ENCODE measurements around the gene MYEOV.

MYEOV gene

GRCh38 chr11:69284081-69284511 lies 9.9 kb upstream of the MYEOV start:
- ChIA-PET CTCF (interaction anchor here (0.7 to 1.2 kb wide), 4 partner anchors 9 to 360 kb away, joined by 3 to 5 read pairs (median 4); no protein-coding TSS in a partner anchor), POLR2A (interaction anchor here (0.6 kb wide), 1 partner anchor 125 kb away, joined by 4 read pairs; no protein-coding TSS in a partner anchor)
- Histone ChIP-seq H3K4me1 (ENCODE audit: control insufficient read depth, insufficient read depth, low read length) (no peaks in the 10 kb centered on the region), H3K27ac (ENCODE audit: extremely low read depth, low read depth, low read length) (no peak overlapping the region), H3K36me3 (ENCODE audit: control insufficient read depth in 2 of 2, insufficient read depth in 1 of 2, low read length in 2 of 2) (no peaks in the 10 kb centered on the region), H3K4me3 (ENCODE audit: low read depth, low read length) (no peak overlapping the region), H3K9me3 (ENCODE audit: control insufficient read depth, insufficient read depth, low read depth, low read length) (no peaks in the 10 kb centered on the region)
- TF ChIP-seq ZNF549 (tag by site-specific recombination; IDR thresholded peaks at IDR 0.05): no peak
- no peak for TF ChIP-seq ZFP3 (tag by site-specific recombination; IDR thresholded peaks at IDR 0.05; ENCODE audit: low read depth)
- TF ChIP-seq ZNF548 (tag by site-specific recombination; IDR thresholded peaks at IDR 0.05): no peak
- no peak for TF ChIP-seq ZFHX2 (tag by site-specific recombination; conservative IDR thresholded peaks at IDR 0.05)
- no peak for TF ChIP-seq BCL11B (tag by site-specific recombination; IDR thresholded peaks at IDR 0.05; ENCODE audit: low read depth)
- no peak for TF ChIP-seq ZNF626 (tag by site-specific recombination; IDR thresholded peaks at IDR 0.05)

GRCh38 chr11:69285091-69285490 lies 8.9 kb upstream of the MYEOV start:
- Histone ChIP-seq H3K4me1 (ENCODE audit: control insufficient read depth, insufficient read depth, low read length) (no peaks in the 10 kb centered on the region), H3K9me3 (ENCODE audit: control insufficient read depth, insufficient read depth, low read depth, low read length) (no peaks in the 10 kb centered on the region), H3K27ac (ENCODE audit: extremely low read depth, low read depth, low read length) (no peak overlapping the region), H3K4me3 (ENCODE audit: low read depth, low read length) (no peak overlapping the region), H3K36me3 (ENCODE audit: control insufficient read depth in 2 of 2, insufficient read depth in 1 of 2, low read length in 2 of 2) (no peaks in the 10 kb centered on the region)
- CTCF ChIA-PET: interaction anchor here (1.1 kb wide), 1 partner anchor 11 kb away, joined by 4 read pairs; no protein-coding TSS in a partner anchor
- TF ChIP-seq ZNF623 (tag by site-specific recombination; IDR thresholded peaks at IDR 0.05): peak; percentile 56
- TF ChIP-seq ZBTB21 (tag by site-specific recombination; IDR thresholded peaks at IDR 0.05): no peak
- TF ChIP-seq SP2 (tag by site-specific recombination; IDR thresholded peaks at IDR 0.05): no peak
- POLR2A ChIA-PET: no interaction called here

- no peaks in the 10 kb centered on the region for H3K9me3 ChIP-seq (ENCODE audit: control insufficient read depth, insufficient read depth, low read depth, low read length)
- POLR2A ChIA-PET: interaction anchor here (1.5 kb wide), 1 partner anchor 11 kb away, joined by 3 read pairs; no protein-coding TSS in a partner anchor
- CTCF ChIA-PET: interaction anchor here (0.7 kb wide), 1 partner anchor 69 kb away, joined by 3 read pairs; no protein-coding TSS in a partner anchor
- no peaks in the 10 kb centered on the region for H3K36me3 ChIP-seq (ENCODE audit: control insufficient read depth in 2 of 2, insufficient read depth in 1 of 2, low read length in 2 of 2)
- H3K27ac ChIP-seq (ENCODE audit: extremely low read depth, low read depth, low read length): no peak overlapping the region
- H3K4me1 ChIP-seq (ENCODE audit: control insufficient read depth, insufficient read depth, low read length): no peaks in the 10 kb centered on the region
- no peak overlapping the region for H3K4me3 ChIP-seq (ENCODE audit: low read depth, low read length)
- TF ChIP-seq ZNF791 (tag by site-specific recombination; IDR thresholded peaks at IDR 0.05) (no peak), EGR2 (tag by site-specific recombination; IDR thresholded peaks at IDR 0.05; ENCODE audit: low read depth) (no peak), ZNF18 (tag by site-specific recombination; IDR thresholded peaks at IDR 0.05) (no peak), SP7 (tag by site-specific recombination; IDR thresholded peaks at IDR 0.05) (no peak), ZNF433 (tag by site-specific recombination; IDR thresholded peaks at IDR 0.05; ENCODE audit: low read depth) (no peak), ZFHX2 (tag by site-specific recombination; conservative IDR thresholded peaks at IDR 0.05) (no peak)
Observed at GRCh38 chr11:69285766-69286165, 8.2 kb upstream of the MYEOV start.

GRCh38 chr11:69286374-69287371 lies 7.3 kb upstream of the MYEOV start:
- POLR2A ChIA-PET: interaction anchor here (1.5 kb wide), 1 partner anchor 10 kb away, joined by 3 read pairs; no protein-coding TSS in a partner anchor
- no peaks in the 10 kb centered on the region for H3K9me3 ChIP-seq (ENCODE audit: control insufficient read depth, insufficient read depth, low read depth, low read length)
- CTCF ChIA-PET: interaction anchor here (0.5 to 1.7 kb wide), 4 partner anchors 45 to 383 kb away, joined by 3 to 6 read pairs (median 4); no protein-coding TSS in a partner anchor

More at GRCh38 chr11:69286374-69287371, 7.3 kb upstream of the MYEOV start:
- 0 out of 2 replicates have a peak, but pooled peaks have one; percentile 25 for TF ChIP-seq GLIS1 (tag by site-specific recombination; IDR thresholded peaks at IDR 0.05)
- TF ChIP-seq ZNF600 (tag by site-specific recombination; IDR thresholded peaks at IDR 0.05): no peak
- Histone ChIP-seq H3K36me3 (ENCODE audit: control insufficient read depth in 2 of 2, insufficient read depth in 1 of 2, low read length in 2 of 2) (no peaks in the 10 kb centered on the region), H3K4me3 (ENCODE audit: low read depth, low read length) (no peak overlapping the region), H3K27ac (ENCODE audit: extremely low read depth, low read depth, low read length) (no peak overlapping the region), H3K4me1 (ENCODE audit: control insufficient read depth, insufficient read depth, low read length) (no peaks in the 10 kb centered on the region)

All from HEK293 (cell line).